ENCODE data around the gene OVCH2.

DNA sequence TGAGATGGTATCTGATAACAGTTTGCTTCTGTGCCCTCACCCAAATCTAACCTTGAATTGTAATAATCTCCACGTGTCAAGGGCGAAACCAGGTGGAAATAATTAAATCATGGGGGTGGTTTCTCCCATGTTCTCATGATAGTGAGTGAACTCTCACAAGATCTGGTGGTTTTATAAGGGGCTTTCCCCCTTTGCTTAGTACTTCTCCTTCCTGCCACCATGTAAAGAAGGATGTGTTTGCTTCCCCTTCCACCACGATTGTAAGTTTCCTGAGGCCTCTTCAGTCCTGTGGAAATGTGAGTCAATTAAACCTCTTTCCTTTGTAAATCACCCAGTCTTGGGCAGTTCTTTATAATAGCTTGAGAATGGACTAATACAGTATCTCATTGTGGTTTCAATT, 8.5 kb upstream of the OVCH2 start:
- TF ChIP-seq, protein P1, sequence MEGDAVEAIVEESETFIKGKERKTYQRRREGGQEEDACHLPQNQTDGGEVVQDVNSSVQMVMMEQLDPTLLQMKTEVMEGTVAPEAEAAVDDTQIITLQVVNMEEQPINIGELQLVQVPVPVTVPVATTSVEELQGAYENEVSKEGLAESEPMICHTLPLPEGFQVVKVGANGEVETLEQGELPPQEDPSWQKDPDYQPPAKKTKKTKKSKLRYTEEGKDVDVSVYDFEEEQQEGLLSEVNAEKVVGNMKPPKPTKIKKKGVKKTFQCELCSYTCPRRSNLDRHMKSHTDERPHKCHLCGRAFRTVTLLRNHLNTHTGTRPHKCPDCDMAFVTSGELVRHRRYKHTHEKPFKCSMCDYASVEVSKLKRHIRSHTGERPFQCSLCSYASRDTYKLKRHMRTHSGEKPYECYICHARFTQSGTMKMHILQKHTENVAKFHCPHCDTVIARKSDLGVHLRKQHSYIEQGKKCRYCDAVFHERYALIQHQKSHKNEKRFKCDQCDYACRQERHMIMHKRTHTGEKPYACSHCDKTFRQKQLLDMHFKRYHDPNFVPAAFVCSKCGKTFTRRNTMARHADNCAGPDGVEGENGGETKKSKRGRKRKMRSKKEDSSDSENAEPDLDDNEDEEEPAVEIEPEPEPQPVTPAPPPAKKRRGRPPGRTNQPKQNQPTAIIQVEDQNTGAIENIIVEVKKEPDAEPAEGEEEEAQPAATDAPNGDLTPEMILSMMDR (IDR thresholded peaks at IDR 0.05): no peak
- TF ChIP-seq POLR2AphosphoS5 (IDR thresholded peaks at IDR 0.05) (no peak), EP300 (IDR thresholded peaks at IDR 0.05) (no peak)
